Right kidney (tissue), 1 donor: Measurements from ENCODE around the gene OSBPL3.

Experiments used
- DNase-seq: peaks from one replicate; pipeline ENCODE4 v3.0.0-alpha.2; 2016

Gene OSBPL3

DNA sequence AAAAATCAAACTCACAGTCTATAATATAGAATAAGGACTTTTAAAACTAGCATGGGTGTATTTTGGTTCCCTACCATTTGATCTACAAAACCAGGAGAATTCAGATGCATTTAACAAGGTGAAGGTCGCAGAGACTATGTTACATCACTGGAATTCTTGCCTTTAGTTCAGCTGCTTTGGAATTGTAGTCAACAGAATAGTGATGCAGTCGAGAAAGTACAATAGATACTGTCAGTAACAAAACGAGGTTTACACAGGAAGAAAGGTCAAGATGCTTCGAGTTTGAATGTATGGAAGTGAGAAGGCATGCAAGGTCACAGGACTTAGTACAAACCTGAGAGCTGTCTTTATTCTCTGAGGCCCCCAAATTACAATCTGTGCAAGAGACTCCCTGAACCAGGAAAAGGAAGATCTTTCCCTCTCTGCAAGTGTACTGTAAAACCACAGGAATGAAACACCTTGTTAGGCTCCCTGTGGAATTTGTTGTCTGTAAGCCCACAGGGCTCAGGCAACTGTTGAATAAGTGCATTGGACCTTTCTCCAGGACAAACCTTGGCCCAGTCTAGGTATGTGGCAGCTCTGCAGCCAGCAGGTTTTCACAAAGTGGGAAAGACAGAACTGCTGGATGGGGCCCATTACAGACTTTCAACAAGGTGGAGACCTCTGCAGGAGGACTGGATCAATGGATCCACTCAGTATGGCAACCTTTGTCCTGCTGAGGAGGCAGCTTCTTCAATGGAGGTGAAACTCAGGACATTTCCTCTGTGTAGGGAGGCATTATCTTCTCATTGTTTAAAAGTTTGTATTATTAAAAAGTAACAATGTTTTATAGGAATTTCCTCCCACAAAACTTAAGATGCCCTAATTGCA is 121.6 kb downstream of the OSBPL3 start:
- DNase-seq, result no peak

DNA sequence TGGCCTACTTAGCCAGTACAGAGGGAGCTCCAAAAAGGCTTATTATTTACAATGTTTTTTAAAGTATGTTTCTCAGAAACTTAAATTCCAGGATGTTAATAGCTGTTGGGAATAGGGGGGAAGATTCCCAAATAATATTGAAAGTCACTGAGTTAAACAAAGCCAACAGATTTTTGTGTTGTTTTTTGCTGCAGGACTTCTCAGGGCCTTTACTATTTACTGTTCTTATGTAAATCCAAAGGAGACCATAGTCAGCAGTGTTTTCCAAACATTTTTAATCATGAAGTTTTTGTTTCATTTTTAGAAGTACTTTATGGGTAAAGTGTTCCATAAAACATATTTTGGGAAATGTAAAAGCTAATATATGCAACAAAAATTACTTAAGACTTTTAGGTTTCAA is 122.4 kb downstream of the OSBPL3 start:
- no peak for DNase-seq

DNA sequence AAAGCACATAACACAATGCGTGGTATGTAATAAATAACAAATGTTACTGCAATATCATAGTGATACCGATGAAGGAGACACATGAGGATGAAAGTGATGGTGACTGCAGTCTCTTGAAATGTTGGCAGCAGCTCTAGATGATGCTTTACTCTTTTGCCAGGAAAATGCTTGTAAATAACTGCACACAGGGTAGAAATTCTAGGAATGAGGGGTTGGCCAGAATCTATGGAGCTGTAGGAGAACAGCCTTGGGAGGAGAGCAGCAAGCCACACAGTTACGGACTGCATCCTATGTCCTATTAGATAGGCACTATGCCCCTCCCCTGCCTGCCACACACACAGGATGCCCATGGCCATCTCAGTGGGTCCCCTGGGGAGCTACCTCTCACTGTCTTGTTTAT is 125.1 kb downstream of the OSBPL3 start:
- no peak for DNase-seq

DNA sequence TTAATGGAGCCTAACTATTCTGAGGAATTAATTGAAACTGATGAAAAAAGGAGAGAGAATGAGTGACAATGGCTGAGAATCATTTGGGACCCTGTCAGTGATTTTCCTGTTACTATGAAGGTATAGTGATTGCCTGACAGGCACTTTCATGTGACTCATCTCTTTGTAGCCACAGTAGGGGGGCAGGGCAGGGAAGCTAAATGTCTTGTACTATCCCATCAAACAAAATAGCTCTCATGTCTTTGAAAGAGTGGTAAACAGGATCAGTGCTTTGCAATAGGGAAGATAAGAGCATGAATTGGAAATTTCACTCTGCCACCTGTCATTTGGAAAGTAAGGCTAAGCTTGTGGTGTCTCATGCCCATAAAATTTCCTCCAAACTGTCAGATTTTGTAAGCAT is 128.2 kb downstream of the OSBPL3 start:
- DNase-seq, result no peak

DNA sequence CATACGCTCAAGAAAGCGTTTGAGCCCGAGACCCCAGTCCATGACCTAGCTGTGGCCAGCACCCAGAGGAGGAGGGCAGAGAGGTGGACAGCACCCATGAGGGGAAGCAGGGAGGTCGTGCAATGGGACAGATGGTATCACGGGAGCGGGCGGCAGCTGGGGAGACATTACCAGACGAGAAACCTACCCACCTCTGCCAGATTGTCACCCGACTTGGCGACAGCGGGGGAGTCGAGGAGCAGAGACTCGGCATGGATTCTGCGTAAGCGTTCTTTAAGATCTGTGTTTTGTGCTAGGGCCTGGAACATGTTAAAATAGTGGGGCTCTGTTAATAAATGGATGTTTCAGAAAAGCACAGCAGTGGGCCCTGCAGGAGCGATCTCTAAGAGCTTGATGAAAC is 131.1 kb downstream of the OSBPL3 start:
- no peak for DNase-seq

DNA sequence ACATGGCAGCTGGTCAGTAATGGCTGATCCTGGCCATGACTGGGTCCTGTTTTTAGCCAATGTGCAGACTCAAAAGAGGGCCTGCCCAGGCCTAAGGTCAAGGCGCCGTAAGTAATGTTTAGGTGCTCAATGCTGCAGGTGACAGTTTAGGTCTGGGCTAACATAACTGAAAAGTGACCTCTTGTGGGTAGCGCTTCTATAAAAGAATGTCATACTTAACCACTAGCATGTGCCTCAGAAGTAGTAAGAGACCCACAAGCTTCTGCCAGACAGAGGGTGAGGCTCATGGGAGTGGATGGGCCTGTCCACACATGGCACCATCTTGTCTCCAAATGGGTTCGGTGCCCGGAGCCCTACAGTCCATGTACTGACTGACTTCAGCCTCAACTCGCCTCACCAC is 132.2 kb downstream of the OSBPL3 start:
- DNase-seq, result no peak

DNA sequence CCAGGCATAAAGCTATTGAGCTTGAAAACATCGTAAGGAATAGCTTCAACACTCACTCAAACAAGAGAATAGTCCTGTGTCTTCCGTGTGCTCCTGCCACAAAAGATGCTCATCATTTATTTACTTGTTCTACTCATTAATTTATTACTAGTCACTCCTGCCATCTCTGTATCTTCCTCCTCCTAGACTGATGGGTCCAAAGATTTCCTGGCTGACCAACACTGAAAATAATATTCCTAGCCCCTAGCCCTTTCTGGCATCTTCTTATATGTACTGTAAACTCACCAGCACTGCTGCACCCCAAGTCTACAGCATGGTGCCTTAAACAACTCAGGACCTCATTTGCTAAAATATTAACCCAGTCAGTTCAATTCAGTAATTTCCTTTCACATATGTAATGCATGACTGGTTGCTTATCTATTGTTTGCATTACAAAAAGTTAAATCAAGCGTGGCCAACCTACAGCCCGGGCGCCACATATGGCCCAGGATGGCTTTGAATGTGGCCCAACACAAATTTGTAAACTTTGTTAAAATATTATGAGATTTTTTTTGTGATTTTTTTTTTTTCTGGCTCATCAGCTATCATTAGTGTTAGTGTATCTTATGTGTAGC is 136.1 kb downstream of the OSBPL3 start:
- no peak for DNase-seq

DNA sequence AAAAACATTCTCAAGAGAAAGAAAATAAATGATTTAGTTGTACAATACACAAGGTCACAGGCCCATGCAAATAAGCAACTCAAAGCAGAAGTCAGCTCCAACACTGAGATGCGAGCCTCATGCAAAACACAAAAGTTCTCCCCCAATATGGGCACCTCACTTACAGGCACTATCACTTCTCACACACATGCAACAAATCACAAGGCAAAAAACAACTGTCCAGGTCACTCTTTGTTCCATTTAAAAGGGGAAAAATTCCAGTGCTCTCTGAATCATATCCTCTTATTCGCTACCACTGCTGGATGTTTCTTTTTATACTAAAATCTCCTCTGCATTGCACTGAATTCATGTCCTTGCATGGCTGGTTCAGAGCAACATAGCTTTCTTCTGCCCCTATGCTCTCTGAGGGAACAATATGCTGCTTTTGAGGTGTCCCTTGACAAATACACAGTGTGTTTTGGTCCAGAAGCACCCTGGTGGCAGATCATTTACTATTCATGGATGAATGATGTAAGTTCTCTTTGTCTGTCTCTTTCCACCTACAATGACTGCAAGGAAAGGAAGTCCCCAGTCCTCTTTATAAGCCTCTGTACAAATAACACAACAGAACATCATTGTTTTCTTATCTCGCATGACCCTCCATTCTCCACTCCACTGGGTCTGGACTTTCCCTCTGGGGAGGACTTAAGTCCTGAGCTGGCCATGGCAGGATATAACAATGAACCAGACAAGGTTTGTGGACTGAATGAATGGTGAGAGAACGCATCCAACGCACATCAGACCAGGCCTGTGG is 137.3 kb downstream of the OSBPL3 start:
- DNase-seq, result no peak

DNA sequence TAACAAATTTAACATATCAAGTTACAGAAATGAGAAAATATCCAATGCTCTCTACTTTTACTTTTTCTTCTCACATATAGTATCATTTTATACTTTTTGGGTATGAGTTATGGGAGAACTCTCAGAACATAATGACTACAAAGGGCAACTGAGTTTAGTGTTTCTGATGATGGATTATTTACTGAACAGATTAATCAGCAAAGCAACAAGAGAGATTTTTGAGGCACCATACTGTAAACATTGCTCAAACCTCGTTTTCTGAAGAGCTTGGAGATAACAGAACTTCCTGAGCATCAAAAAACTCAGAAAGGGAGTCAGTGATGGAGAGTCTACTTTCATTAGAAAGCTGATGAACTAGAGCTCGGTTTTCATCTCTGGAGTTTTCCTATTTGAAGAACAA is 137.9 kb downstream of the OSBPL3 start:
- no peak for DNase-seq

DNA sequence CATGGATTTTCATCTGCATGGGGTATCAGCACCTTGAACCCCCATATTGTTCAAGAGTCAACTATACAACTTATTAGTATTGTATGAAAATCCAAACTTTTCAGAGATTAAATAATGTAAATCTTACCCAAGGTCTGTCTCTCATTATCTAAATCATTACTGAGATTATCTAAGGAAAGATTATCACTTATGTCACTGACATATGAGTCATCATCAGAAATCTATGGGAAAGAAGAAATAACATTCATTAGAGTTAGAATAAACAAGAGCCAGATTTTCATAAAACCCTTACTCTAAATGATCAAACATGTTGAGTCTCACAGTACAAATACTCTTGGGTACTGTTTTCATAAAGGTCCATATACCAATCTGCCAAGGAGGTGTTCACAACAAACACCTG is 139.4 kb downstream of the OSBPL3 start:
- DNase-seq, result no peak

DNA sequence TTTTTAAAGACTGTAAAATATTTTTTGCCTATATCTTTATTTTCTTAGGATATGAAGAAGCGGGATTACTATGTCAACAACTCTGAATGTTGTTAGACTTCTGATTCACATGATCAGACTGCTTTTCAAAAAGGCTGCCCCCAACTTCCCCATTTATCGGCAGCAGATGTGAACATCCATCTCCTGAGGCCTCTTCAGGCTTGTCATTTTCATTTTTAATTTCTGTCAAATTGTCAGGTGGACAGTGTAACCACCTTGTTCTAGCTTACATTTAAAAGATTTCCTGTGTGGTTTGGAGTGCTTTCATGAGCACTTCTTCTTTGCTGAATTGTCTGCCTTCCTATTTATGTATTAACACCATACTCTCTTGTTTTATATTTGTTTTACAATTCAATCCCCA is 143.9 kb downstream of the OSBPL3 start:
- DNase-seq, result no peak

DNA sequence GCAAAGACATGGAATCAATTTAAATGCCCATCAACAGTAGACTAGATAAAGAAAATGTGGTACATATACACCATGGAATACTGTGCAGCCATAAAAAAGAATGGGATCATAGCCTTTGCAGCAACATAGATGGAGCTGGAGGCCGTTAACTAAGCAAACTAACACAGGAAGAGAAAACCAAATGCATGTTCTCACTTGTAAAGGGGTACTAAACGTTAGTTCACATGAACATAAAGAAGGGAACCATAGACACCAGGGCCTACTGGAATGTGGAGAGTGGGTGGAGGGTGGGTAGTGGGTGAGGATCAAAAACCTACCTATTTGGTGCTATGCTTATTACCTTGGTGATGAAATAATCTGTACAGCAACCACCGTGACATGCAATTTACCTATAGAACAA is 144.3 kb downstream of the OSBPL3 start:
- DNase-seq, result no peak

DNA sequence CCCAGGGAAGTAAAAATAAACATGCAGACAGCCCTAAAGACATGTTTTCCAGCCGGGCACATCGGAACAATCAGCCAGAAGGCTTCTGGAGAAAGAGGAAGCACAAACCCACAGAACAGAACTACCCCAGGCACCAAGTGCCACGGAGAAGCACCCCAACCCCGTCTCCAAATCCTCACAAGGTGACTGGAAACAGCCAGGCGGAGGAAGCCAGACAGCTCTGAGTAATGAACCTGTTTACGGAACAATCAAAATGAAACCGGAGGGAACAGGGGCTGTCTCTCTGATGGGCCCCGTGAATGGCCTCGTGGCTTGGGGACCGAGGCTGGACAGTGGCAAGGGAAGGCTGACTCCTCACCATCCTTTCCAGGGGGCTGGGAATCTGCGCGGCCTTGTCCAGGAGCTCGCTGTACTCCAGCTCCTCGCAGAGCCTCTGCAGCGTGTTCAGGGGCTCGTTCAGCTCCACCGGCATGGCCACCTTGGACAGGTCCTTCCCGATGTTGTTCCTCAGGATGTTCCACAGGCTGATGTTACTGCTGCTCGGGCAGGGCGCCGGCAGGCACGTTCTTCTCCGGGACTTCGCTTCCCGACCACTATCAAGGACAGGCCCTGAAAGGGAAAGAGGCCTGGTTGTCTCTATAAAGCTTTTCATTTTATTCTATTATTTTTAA is 145.7 kb downstream of the OSBPL3 start:
- no peak for DNase-seq

DNA sequence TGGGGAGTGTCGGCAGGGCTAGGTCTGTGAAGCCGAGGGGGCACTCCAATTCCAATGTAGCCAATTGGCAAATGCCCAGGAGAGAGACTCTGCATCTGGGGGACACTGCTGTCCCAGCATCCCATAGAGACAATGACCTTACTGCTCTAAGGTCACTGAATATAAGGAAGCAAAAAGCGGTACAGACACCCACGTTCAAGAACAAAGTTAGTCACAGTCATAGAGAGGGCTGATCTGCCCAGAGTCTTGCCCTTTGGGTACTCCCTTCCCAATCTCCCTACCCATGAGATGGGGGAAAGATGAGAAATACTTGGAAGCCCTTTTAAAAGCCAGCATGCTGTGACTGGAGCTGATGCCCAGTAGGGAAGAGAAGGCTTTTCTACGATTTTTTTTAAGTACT is 146.4 kb downstream of the OSBPL3 start:
- DNase-seq, result no peak

DNA sequence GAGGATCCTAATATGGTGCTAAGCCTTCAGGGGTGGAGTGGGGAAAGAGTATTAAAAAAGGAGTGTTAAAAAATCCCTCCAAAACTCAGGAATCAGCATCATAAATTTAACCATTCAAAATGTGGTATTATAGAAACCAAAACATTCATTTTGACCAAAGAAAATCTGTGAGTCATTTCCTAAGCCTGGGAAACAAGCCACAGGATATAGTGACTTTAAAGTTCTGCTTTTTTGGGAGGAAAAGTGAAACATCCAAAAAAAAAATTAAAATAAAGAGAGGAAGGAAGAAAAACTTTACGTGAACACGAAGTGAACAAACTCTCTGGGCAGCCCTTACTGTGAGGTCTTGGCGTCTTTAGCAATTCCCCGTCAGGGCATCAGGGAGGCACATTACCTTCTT is 148.7 kb downstream of the OSBPL3 start:
- DNase-seq, result no peak

DNA sequence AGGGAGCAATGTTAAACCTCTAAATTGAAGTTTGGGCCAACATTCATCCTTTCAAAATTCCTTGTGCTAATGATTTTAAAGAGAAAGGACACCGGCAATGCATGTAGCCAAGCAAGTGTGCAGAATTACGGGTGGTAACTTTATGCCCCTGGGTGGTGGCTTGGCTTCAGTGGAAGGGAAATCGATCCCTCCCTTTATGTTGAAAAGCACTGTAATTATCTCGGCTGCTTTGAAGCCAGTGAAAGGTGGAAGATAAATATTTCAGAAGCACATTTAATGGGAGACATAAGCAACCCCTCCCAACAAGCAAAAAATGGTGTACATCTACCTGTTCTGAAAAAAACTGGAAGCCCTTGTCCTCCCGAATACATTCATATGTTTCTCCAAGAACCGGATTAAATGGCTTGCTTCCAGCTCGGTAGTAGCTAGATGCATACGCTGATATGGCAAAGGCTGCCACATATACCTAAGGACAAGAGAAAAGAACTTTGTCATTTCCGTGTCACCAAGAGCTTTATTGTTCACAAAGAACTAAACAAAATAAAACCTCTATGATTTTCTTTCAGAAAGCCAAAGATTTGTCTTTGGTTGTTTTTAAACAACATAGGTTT is 149.4 kb downstream of the OSBPL3 start:
- no peak for DNase-seq

DNA sequence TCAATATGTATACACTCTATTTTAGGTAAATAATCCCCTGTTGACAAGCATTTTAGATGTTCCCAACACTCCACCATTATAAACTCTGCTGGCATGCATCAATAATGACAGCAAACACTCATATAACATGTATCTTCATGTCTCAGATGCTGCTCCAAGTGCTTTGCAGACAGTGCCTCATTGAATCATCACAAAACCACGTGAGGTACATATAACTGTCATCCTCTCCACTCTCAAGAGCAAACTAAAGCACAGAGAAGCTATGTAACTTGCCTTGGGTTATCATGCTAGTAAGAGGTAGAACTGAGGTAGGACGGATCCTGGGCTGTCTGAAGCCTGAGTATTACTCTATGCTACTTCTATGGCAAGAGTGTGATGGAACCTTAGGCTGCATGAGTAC is 150.2 kb downstream of the OSBPL3 start:
- no peak for DNase-seq

DNA sequence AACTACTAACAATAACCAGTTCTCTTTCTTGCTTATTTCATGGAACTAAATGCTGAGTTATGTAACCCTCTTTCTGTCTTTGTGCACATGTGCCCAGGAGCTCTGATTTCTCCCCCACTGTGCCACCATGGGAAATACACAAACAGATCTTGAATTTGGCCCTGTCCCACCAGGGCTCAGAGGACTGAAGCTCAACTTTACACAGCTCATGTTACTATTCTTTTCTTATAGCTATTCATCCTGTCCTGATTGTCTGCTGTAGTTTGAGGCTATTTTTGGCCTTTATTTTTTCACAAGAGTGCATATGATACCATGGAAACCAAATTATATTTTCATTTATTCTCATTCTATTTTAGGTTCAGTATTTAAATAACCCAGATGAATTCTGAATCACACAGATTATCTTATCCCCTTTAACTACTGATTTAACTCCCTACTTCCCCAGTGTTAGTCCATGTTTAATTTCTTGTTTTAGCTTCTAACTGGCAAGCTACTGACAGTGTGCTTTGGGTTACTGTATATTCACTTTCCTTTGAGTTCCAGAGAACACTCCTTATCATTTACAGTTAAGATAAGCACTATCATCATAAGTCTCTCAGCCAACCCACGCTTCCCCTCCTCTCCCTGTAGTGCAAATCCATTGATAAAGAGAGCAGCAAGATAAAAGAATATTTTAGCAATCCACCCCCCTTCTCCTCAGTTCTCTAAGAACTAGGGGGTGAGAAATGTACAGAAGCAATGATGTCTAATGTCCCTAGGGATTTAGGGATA is 150.9 kb downstream of the OSBPL3 start:
- DNase-seq, result no peak

DNA sequence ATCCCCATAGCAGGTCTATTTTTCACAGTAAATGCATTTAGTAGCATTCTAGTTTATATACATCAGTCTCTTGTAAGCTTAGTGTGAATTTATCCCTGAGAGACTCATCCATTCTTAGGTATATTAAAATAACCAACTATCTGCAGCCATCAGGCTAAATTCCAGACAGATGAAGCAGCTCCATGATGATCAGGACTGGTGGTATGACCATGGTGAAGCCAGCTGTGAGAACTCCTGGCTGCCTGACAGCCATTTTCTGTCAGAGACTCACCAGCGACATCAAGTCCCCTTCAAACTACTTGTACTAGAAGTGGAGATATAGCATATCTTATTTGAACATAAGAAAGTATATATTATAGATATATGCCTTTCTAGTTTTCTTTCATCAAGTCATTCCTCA is 152.4 kb downstream of the OSBPL3 start:
- no peak for DNase-seq

DNA sequence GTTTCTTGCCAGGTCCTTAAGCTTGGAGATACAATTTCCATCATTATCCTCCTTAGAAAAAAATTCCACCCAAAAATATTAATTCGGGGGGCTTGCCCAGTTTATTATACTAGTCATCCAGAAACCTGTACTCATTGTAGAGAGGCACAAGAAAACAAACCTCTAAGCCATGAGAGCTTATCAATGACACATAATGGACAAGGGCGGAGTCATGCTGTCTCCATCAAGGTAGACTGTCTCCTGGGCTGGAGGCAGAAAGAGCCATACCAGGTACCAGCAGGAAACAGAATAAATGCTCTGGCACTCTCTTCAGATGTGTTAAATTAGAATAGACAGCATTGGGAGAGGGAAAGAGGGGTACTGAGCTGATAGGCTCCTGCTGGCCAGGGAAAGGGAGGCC is 153.0 kb downstream of the OSBPL3 start:
- DNase-seq, result no peak

DNA sequence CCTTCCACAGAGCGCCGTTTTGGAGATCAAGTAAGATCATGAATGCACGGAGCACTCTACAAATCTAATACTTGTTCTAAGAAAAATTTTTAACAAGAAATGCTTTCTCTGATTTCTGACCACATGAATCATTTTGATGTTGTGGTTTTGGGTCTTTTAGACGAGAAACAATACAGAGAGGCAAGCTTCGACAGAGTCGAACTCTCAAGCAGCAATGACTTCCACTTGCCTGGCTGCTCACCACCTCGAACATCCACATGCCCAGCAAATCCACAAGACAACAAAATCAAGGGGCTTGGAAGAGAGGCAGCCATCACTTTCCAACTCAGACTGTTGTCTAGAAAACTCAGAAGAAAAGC is 153.3 kb downstream of the OSBPL3 start:
- DNase-seq, result no peak
